Endothelial cell (in vitro differentiated cells): ENCODE data around the gene CDK11A. TPM values are rescaled to one million over a fixed set of nuclear protein-coding genes. Genes with fewer than 3 reads are reported as not detected.
A peak's percentile ranks its signal among the peaks of the same experiment; 100 is the strongest.
"Not testable (repeated sequence)": the region's sequence is repeated elsewhere in the genome, so short reads cannot be mapped to it uniquely, and the experiment has no call there.

ENCODE experiments used
- DNase-seq: peaks from one replicate; pipeline ENCODE4 v3.0.0; 2021; ENCODE audit warnings: low spot score
- H3K27ac Mint-ChIP-seq: one replicate; pipeline ENCODE4 v1.8.0; 2021; ENCODE audit warnings: mixed read lengths, inconsistent platforms; ENCODE audit not compliant: unreplicated experiment
- H3K27me3 Mint-ChIP-seq: one replicate; pipeline ENCODE4 v1.8.0; 2021; ENCODE audit warnings: mild to moderate bottlenecking, moderate library complexity, mixed read lengths, inconsistent platforms; ENCODE audit not compliant: unreplicated experiment
- H3K36me3 Mint-ChIP-seq: one replicate; pipeline ENCODE4 v1.8.0; 2021; ENCODE audit warnings: mild to moderate bottlenecking, low read depth, mixed read lengths, inconsistent platforms; ENCODE audit not compliant: unreplicated experiment
- H3K4me1 Mint-ChIP-seq: one replicate; pipeline ENCODE4 v1.8.0; 2021; ENCODE audit warnings: mild to moderate bottlenecking, mixed read lengths, inconsistent platforms; ENCODE audit not compliant: unreplicated experiment
- H3K4me3 Mint-ChIP-seq: one replicate; pipeline ENCODE4 v1.8.0; 2021; ENCODE audit warnings: mild to moderate bottlenecking, mixed read lengths, inconsistent platforms; ENCODE audit not compliant: unreplicated experiment
- H3K9me3 Mint-ChIP-seq: one replicate; pipeline ENCODE4 v1.8.0; 2021; ENCODE audit warnings: mixed read lengths, inconsistent platforms; ENCODE audit not compliant: unreplicated experiment
- CTCF ChIP-seq: fragments of 200-600 bp; sonication (generic); IDR thresholded peaks from one replicate; pipeline ENCODE4 v1.5.0; 2021; ENCODE audit warnings: antibody characterized with exemption; ENCODE audit not compliant: unreplicated experiment
- total RNA-seq: library from RNA; stranded (reverse); fragmentation: NEBNext Ultra II Directional; extraction: Animal tissue kit (Norgen Biotek cat#: 25700); gene quantifications from one replicate; pipeline ENCODE4 v1.2.1, GENCODE V29; 2021; ENCODE audit not compliant: unreplicated experiment

The CDK11A gene
- total RNA-seq, 1 donor from 2014 or later: 109 TPM

- DNase-seq: no peak
- peaks cover 5% of the 10 kb centered on the region for H3K27me3 Mint-ChIP-seq
These were observed 30.1 kb upstream of the CDK11A start for GRCh38 chr1:1754051-1754815.

GRCh38 chr1:1753607-1754005 is 29.4 kb upstream of the CDK11A start:
- H3K4me3 Mint-ChIP-seq: no peak overlapping the region
- no peak for TF ChIP-seq CTCF
- peaks cover 6% of the 10 kb centered on the region for H3K27me3 Mint-ChIP-seq
- DNase-seq: no peak
- H3K36me3 Mint-ChIP-seq: peaks cover 22% of the 10 kb centered on the region
- H3K9me3 Mint-ChIP-seq: no peaks in the 10 kb centered on the region
- H3K27ac Mint-ChIP-seq: no peak overlapping the region
- peaks cover 1% of the 10 kb centered on the region for H3K4me1 Mint-ChIP-seq

More at GRCh38 chr1:1754051-1754815, 30.1 kb upstream of the CDK11A start:
- no peak overlapping the region for H3K4me3 Mint-ChIP-seq
- no peak overlapping the region for H3K27ac Mint-ChIP-seq
- H3K4me1 Mint-ChIP-seq: no peaks in the 10 kb centered on the region
- TF ChIP-seq CTCF: no peak
- H3K36me3 Mint-ChIP-seq: peaks cover 26% of the 10 kb centered on the region
- no peaks in the 10 kb centered on the region for H3K9me3 Mint-ChIP-seq

- Mint-ChIP-seq H3K4me3 (peak overlapping the region; percentile 25), H3K27ac (peak overlapping the region; percentile 18), H3K9me3 (no peaks in the 10 kb centered on the region), H3K4me1 (peaks cover 4% of the 10 kb centered on the region), H3K27me3 (peaks cover 9% of the 10 kb centered on the region), H3K36me3 (peaks cover 15% of the 10 kb centered on the region)
- TF ChIP-seq CTCF: no peak
- no peak for DNase-seq
These were observed 28.8 kb upstream of the CDK11A start for GRCh38 chr1:1752636-1753606.

GRCh38 chr1:1752190-1752589 is 28.0 kb upstream of the CDK11A start:
- H3K27me3 Mint-ChIP-seq: peaks cover 9% of the 10 kb centered on the region
- no peak for DNase-seq
- H3K4me3 Mint-ChIP-seq: peak overlapping the region; percentile 25
- peak overlapping the region; percentile 18 for H3K27ac Mint-ChIP-seq
- peaks cover 4% of the 10 kb centered on the region for H3K4me1 Mint-ChIP-seq
- H3K36me3 Mint-ChIP-seq: peaks cover 12% of the 10 kb centered on the region
- TF ChIP-seq CTCF: no peak
- no peaks in the 10 kb centered on the region for H3K9me3 Mint-ChIP-seq

GRCh38 chr1:1749941-1750340 is 25.8 kb upstream of the CDK11A start:
- H3K4me1 Mint-ChIP-seq, H3K4me3 Mint-ChIP-seq, DNase-seq, H3K27me3 Mint-ChIP-seq, H3K9me3 Mint-ChIP-seq, H3K36me3 Mint-ChIP-seq, H3K27ac Mint-ChIP-seq: not testable (repeated sequence)
